Lung (tissue), 12 donors: ENCODE measurements around the gene ATCAY. TPM values are rescaled to one million over a fixed set of nuclear protein-coding genes. Genes with fewer than 3 reads are reported as not detected.
"Not testable (repeated sequence)": the region's sequence is repeated elsewhere in the genome, so short reads cannot be mapped to it uniquely, and the experiment has no call there.

Source experiments
- ATAC-seq: fragments of 200-7000 bp; cut with Tn5 transposase; one replicate; pipeline ENCODE4 v1.9.1; 2020; ENCODE audit warnings: moderate number of reproducible peaks; ENCODE audit not compliant: insufficient read depth, low FRiP score
- DNase-seq, 3 donors: peaks; one replicate each; pipeline ENCODE4 v3.0.0-alpha.2; 2013 to 2017
- H3K27ac ChIP-seq, 2 donors: one replicate each; pipeline ENCODE4 v1.5.1; 2013; ENCODE audit warnings: mild to moderate bottlenecking in 2 of 2, moderate library complexity in 2 of 2, control low read depth in 1 of 2, inconsistent platforms in 1 of 2, low read depth in 1 of 2, low read length in 1 of 2
- H3K27me3 ChIP-seq, 3 donors: one replicate each; pipeline ENCODE4 v1.5.1; 2013; ENCODE audit warnings: low read length in 2 of 3; ENCODE audit not compliant: control insufficient read depth in 3 of 3, insufficient read depth in 3 of 3
- H3K36me3 ChIP-seq, 4 donors: one replicate each; pipeline ENCODE4 v1.5.1; 2013; ENCODE audit warnings: low read length in 4 of 4, mild to moderate bottlenecking in 1 of 4, moderate library complexity in 1 of 4; ENCODE audit not compliant: control insufficient read depth in 4 of 4, insufficient read depth in 4 of 4
- H3K4me1 ChIP-seq, 5 donors: one replicate each; pipeline ENCODE4 v1.5.1; 2013; ENCODE audit warnings: low read length in 5 of 5, mild to moderate bottlenecking in 2 of 5, moderate library complexity in 1 of 5; ENCODE audit not compliant: control insufficient read depth in 5 of 5, insufficient read depth in 5 of 5
- H3K4me3 ChIP-seq: one replicate; pipeline ENCODE4 v1.5.1; 2013; ENCODE audit warnings: mild to moderate bottlenecking, control low read depth, moderate library complexity
- H3K9ac ChIP-seq, 2 donors: one replicate each; pipeline ENCODE4 v1.5.1; 2013; ENCODE audit warnings: low read length in 2 of 2, control low read depth in 1 of 2; ENCODE audit not compliant: insufficient read depth in 1 of 2
- H3K9me3 ChIP-seq, 4 donors: one replicate each; pipeline ENCODE4 v1.5.1; 2013; ENCODE audit warnings: low read length in 3 of 4, mild to moderate bottlenecking in 1 of 4, moderate library complexity in 1 of 4; ENCODE audit not compliant: control insufficient read depth in 4 of 4, insufficient read depth in 3 of 4
- WGBS, 2 donors: extraction: QIAGEN DNeasy Blood & Tissue Kit; methylation state at CpG; one replicate each; pipeline ENCODE4 v1.1.7; 2013; 5-methylcytosine and 5-hydroxymethylcytosine counted together
- polyA plus RNA-seq, 2 donors: library from polyadenylated mRNA; stranded (reverse); fragments of 200-250 nt; gene quantifications; one replicate each; pipeline ENCODE4 v1.2.1, GENCODE V29; 2013
- total RNA-seq, 2 donors: library from RNA; depleted of rRNA in 1 of 2; stranded (reverse); fragments of >200 nt in 1 of 2; gene quantifications; one replicate each; pipeline ENCODE4 v1.2.1, GENCODE V29; 2014 to 2021
- TF ChIP-seq, protein P1 (sequence below): IDR thresholded peaks from 2 replicates; pipeline ENCODE4 v1.5.1; 2012; ENCODE audit warnings: mild to moderate bottlenecking; ENCODE audit errors: control extremely low read depth, extremely low read depth
- donor health status: control.
- donor health status: control.
- donor health status: Bipolar disorder and iron deficiency.
- donor health status: healthy.
- donor health status: DM: yes; HTN: yes; CAD: no.

ATCAY gene
- total and polyA plus RNA-seq, 4 donors: under 0.01 to 0.09 TPM; not detected in 2

DNA sequence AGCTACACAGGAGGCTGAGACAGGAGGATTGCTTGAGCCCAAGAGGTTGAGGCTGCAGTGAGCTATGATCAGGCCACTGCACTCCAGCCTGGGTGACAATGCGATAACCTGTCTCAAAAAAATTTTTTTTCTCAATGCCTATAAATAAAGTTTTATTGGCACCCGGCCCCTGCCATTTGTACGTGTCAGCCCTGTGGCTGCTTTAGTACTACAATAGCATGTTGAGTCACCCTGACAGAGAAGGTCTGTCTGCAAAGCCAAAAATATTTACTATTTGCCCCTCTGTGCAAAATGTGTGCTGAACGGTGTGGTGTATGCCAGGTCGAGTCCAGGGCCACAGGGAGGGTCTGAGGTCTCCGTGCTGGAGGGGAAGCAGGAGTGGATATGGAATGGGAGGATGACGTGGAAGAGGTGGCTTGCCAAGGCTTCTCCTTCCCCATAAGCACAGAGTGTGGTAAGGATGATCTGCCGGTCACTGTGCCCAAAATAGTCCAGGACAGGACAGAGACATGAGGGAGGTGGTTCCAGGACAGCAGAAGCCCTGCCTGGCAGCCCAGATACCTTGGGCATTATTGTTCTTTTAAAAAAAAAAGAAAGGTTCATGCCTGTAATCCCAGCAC lies 62.4 kb downstream of the ATCAY start:
- Histone ChIP-seq H3K27me3 (peaks cover 0 to 2% (median 0%) of the 10 kb centered on the region in 3 donors), H3K9me3 (peaks cover 0 to 1% (median 0%) of the 10 kb centered on the region in 4 donors), H3K9ac (no peak overlapping the region), H3K4me1 (no peaks in the 10 kb centered on the region), H3K36me3 (no peaks in the 10 kb centered on the region), H3K4me3 (no peak overlapping the region), H3K27ac (peak overlapping the region in 1 of 2 donors; percentile 84)
- WGBS, 2 donors: 79 to 91% methylated on average over 8 of the region's 8 CpGs
- TF ChIP-seq, protein P1, sequence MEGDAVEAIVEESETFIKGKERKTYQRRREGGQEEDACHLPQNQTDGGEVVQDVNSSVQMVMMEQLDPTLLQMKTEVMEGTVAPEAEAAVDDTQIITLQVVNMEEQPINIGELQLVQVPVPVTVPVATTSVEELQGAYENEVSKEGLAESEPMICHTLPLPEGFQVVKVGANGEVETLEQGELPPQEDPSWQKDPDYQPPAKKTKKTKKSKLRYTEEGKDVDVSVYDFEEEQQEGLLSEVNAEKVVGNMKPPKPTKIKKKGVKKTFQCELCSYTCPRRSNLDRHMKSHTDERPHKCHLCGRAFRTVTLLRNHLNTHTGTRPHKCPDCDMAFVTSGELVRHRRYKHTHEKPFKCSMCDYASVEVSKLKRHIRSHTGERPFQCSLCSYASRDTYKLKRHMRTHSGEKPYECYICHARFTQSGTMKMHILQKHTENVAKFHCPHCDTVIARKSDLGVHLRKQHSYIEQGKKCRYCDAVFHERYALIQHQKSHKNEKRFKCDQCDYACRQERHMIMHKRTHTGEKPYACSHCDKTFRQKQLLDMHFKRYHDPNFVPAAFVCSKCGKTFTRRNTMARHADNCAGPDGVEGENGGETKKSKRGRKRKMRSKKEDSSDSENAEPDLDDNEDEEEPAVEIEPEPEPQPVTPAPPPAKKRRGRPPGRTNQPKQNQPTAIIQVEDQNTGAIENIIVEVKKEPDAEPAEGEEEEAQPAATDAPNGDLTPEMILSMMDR: no peak
- ATAC-seq (no peak), DNase-seq (no peak)

DNA sequence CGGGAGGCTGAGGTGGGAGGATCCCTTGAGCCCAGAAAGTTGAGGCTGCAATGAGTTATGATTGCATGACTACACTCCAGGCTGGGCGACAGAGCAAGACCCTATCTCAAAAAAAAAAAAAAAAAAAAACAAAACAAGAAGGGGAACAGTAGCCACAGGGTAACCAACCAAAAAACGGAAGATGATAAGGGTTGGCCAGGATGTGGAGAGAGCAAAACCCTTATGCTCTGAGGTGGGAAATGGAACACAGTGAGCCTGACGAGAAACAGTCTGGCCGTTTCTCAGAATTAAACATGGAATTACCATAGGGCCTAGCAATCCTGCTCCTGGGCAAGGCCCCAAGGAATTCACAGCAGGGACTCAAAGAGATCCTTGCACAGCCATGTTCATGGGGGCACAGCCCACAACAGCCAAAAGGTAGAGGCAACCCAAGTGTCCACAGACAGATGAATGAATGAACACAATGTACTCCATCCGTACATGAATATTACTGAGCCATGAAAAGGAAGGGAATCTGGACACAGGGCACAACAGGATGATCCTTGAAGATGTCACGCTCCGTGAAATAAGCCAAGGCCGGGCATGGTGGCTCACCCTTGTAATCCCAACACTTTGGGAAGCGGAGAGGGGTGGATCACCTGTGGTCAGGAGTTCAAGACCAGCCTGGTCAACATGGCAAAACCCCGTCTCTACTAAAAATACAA lies 63.7 kb downstream of the ATCAY start:
- H3K4me1 ChIP-seq: no peaks in the 10 kb centered on the region
- H3K36me3 ChIP-seq: no peaks in the 10 kb centered on the region
- peaks cover 0 to 1% (median 0%) of the 10 kb centered on the region in 4 donors for H3K9me3 ChIP-seq
- peak overlapping the region in 1 of 2 donors; percentile 84 for H3K27ac ChIP-seq
- peaks cover 0 to 2% (median 0%) of the 10 kb centered on the region in 3 donors for H3K27me3 ChIP-seq
- 72 to 77% methylated on average over 11 of the region's 11 CpGs for WGBS, 2 donors
- no peak overlapping the region for H3K4me3 ChIP-seq
- no peak for DNase-seq
- TF ChIP-seq, protein P1: no peak
- ATAC-seq: no peak
- no peak overlapping the region for H3K9ac ChIP-seq

DNA sequence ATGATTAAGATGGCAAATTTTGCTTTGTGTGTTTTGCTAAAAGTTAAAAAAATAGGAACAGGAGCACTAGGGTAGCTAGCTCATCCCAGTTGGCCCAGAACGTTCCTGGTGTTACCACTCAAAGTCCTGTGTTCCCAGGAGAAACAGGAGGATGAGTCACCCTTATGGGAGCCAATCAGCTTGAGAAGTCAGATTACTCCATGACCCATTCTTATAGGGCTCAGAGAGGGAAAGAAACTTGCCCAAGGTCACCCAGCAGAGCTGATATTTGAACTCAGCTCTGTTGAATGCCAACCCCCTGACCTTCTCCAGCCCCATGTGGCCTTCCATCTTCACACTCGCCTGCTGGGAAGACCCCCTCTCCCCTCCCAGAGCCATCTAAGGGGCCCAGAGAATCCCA lies 65.4 kb downstream of the ATCAY start:
- H3K4me3 ChIP-seq: no peak overlapping the region
- no peaks in the 10 kb centered on the region for H3K36me3 ChIP-seq
- H3K9me3 ChIP-seq: peaks cover 0 to 1% (median 0%) of the 10 kb centered on the region in 4 donors
- 49 to 83% methylated on average over 2 of the region's 2 CpGs for WGBS, 2 donors
- TF ChIP-seq, protein P1: no peak
- peak overlapping the region in 1 of 2 donors; percentile 66 for H3K27ac ChIP-seq
- H3K4me1 ChIP-seq: peaks cover 0 to 2% (median 0%) of the 10 kb centered on the region in 5 donors
- H3K9ac ChIP-seq: no peak overlapping the region
- H3K27me3 ChIP-seq: no peaks in the 10 kb centered on the region
- ATAC-seq: no peak
- no peak for DNase-seq

DNA sequence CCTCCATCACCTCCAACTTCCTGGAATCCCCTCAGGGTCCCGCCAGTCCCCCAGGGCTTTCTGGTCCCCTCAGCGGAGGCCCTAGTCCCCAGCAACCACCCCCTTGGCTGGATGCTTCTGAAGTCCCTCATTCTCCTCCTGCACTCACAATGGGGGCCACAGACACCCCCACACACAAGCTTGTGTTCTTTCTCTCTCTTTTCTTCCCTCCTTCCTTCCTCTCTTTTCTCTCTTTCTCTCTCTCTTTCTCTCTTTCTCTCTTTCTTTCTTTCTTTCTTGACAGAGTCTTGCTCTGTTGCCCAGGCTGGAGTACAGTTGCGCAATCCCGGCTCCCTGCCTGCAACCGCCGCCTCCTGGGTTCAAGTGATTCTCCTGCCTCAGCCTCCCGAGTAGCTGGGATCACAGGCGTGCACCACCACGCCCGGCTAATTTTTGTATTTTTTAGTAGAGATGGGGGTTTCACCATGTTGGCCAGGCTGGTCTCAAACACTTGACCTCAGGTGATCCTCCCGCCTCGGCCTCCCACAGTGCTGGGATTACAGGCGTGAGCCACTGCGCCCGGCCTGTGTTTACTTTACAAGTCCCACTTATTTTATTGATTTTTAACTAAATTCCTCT lies 66.9 kb downstream of the ATCAY start:
- not testable (repeated sequence) for DNase-seq, H3K27me3 ChIP-seq, H3K9me3 ChIP-seq, H3K4me1 ChIP-seq, H3K9ac ChIP-seq, H3K4me3 ChIP-seq, H3K27ac ChIP-seq, ATAC-seq, H3K36me3 ChIP-seq
- 84 to 91% methylated on average over 15 of the region's 15 CpGs for WGBS, 2 donors
